ENCODE data around the gene CCNF.
"Not testable (repeated sequence)": the region's sequence is repeated elsewhere in the genome, so short reads cannot be mapped to it uniquely, and the experiment has no call there.

CCNF gene, protein sequence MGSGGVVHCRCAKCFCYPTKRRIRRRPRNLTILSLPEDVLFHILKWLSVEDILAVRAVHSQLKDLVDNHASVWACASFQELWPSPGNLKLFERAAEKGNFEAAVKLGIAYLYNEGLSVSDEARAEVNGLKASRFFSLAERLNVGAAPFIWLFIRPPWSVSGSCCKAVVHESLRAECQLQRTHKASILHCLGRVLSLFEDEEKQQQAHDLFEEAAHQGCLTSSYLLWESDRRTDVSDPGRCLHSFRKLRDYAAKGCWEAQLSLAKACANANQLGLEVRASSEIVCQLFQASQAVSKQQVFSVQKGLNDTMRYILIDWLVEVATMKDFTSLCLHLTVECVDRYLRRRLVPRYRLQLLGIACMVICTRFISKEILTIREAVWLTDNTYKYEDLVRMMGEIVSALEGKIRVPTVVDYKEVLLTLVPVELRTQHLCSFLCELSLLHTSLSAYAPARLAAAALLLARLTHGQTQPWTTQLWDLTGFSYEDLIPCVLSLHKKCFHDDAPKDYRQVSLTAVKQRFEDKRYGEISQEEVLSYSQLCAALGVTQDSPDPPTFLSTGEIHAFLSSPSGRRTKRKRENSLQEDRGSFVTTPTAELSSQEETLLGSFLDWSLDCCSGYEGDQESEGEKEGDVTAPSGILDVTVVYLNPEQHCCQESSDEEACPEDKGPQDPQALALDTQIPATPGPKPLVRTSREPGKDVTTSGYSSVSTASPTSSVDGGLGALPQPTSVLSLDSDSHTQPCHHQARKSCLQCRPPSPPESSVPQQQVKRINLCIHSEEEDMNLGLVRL

DNA sequence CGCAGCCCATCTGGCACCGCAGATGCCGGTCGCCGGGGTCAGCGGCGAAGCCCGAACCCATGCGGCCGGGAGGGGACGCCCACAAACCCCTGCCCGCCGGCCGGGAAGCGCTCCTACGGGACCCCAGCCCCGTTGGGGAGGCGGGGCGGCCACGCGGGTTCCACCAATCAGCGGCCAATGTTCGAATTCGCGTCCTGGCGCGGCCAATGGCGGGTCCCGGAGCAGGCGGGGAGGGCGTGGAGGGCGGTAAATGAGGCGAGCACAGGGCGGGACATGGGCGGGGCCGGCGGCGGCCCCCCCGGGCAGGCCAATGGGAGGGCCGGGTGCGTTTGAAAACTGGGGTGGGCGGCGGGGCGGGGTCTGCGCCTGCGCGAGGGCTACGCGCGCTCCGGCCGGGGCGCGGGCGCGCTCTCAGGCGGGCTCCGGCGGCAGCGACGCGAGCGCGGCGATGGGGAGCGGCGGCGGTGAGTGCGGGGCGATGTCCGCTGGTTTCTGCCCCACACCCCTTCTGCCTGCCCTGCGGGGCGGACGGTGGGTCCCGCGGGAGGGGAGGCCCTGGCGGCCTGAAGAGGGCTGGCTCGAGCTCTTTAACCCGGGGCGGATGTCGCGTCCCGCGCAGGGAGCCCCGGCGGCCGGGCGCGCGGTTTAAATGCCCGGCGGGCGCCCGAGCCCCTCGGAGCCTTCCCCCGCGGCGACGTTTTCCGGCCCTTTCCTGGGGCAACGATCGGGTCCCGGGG is at the start of gene CCNF:
CCNF (plus strand) TSS at position 414 of the 737 bp plus-strand sequence; CDS start at position 449, 35 bp downstream.
- DNase-seq = peak; percentile 93

DNA sequence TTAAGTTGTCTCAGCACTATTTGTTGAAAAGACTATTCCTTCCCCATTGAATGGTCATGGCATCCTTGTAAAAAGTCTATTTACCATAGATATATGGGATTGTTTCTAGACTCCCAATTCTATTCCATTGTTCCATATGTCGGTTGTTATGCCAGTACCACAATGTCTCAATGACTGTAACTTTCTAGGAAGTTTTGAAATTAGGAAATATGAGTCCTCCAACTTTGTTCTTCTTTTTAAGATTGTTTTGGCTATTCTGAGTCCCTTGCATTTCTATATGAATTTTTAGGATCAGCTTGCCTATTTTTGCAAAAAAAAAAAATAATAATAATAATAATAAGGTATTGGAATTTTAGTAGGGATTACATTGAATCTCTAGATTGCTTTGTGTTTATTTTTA is 45.7 kb upstream of the CCNF start:
- no peak for DNase-seq

DNA sequence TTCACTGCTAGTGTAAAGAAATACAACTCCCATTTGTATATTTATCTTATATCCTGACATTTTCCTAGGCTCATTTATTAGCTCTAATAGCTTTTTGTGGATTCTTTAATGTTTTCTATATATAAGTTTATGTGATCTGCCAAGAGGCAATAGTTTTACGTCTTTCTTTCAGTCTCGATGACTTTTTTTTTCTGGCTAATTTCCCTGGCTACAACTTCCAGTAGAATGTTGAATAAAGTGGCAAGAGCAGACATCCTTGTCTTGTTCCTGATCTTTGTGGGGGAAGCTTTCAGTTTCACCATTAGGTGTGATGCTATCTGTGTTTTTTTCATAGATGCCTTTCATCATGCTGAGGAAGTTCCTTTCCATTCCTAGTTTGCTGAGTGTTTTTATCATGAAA is 44.8 kb upstream of the CCNF start:
- DNase-seq = no peak

DNA sequence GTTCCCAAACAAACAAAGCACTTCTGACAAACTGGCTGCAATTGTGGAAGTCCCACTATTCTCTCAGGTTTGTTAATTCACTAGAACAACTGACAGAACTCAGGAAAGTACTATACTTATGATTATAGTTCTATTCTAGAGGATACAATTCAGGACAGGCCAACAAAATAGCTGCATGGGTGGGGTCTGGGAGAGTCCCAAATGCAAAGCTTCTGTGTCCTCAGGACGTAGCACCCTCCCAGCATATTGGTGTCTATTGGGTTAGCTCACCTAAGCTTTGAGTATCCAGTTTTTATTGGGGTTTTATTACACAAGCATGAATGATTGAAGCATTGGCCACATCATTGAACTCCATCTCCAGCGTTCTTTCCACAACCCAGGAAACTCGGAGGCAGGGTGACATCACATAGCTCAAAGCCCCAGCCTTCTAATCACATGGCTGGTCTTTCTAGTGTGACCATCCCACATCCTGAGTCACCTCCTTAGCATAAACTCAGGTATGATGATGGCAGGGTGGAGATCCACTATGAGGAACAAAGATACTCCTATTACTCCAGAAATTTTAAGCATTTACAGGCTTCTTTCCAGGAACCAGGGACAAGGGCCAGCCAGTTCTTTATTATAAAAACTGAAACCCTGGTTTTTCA is 43.9 kb upstream of the CCNF start:
- DNase-seq = no peak

DNA sequence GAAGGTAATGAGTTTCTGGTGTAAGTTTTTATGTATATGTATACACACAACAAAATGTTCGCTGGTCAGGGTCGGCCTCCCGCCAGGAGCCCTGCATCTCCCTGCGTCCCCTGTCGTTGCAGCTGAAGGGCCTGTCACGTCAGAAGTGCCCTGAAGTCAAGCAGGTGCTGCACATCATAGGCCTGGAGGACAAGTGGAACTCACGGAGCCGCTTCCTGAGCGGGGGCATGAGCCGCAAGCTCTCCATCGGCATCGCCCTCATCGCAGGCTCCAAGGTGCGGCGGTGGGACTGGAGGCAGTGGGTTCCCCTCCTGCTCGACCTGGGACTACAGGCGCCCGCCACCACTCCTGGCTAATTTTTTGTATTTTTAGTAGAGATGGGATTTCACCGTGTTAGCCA is 43.3 kb upstream of the CCNF start:
- DNase-seq = not testable (repeated sequence)

DNA sequence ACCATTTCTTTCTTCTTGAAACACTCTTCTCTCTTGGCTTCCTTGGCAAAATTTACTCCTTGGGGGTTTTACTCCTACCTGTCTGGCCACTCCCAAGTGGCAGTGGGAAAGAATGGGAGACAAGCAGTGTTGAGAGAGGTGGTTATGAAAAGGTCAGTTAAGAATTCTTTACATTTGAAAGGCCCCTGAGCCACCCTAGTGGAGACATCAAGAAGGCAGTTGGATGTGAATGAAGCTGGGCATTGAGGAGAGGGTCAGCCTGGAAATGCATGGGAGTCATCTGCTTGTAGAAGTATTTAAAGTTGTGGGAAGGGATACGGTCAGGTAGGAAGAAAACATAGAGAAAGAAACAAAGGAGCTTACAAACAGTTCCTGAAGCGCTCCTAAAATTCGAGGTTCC is 42.3 kb upstream of the CCNF start:
- no peak for DNase-seq

DNA sequence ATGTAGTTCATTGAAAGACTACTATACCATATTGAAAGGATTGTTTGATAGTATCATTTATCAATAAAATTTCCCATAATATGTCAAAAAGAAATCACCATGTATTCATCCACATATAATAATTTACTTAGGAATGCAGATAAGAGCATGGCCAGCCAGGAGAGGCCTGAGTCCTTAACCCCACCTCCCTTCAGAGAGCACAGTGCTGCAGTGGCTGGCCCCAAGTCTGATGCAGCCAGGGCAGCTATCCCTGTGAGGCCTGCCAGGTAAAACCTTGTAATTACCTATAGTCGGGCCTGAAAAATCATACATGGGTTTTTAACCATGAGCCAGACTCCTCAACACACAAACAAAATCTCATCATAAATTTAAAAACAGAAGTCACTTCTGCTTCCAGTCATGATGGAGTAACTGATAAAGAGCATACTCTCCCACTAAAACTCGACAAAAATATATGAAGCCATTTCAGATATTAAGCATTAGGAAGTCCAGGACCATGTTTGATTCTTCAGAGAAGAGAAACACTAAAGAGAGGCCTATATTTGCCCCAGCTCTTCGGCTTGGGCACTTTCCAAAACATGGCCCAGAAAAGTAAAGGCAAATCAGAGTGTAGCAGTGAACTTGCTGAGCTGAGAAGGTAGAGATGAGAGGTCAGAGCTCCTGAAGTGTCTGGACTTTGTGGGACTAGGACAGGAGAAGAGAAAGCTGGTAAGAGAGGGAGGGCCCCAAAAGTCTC is 40.9 kb upstream of the CCNF start:
- no peak for DNase-seq

DNA sequence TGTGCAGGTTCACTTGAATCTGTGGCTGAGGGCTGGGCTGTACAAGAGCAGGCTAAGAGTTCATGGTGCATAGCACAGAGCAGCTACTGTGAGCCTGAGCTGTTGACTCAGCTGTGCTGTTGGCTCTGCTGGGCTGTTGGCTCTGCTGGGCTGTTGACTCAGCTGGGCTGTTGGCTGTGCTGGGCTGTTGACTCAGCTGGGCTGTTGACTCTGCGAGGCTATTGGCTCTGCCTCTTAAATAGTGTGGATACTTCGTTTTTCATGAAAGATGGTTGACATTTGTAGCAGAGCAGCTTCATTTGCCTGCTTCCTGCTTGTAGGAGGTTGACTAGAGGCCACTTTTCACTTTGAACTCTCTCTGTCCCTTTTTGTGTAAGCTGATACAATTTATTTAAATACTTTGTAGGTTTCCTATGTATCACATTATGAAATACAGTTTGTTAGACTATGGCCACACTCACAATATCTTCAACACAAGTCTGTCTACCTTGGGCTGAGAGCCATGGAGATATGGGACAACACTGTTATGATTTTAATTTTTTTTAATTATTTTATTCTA is 40.3 kb upstream of the CCNF start:
- no peak for DNase-seq

DNA sequence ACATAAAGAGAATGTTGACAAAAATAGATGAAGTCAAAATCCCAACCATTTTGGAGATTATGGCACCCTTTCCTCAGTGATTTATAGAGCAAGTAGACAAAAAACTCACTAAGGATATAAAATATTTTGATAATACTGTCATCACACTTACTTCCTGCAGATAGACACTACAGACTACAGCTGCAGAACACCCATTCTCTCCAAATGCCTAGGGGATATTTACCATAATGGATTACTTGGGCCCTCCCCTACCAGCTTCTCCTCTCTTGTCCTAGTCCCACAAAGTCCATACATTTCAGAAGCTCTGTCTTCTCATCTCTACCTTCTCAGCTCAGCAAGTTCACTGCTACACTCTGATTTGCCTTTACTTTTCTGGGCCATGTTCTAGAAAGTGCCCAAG is 37.2 kb upstream of the CCNF start:
- no peak for DNase-seq

DNA sequence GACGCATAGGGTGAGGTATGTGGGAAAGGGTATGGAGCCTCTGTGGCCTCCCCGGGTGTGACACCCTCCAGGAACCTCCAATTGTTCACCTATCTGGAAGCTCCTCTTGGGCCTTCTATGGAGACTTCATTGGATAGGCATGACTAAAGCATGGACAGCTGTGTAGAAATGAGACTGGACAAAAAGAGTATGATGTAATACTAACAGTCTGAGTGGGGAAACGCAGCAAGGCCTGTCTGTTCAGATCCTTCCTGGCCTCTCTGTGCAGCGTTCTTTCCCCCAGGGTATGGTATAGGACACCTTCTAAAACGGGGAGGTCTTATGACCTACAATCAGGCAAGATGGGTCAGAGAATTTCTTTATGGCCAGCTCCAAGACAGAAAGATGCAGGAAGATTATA is 30.7 kb upstream of the CCNF start:
- no peak for DNase-seq

DNA sequence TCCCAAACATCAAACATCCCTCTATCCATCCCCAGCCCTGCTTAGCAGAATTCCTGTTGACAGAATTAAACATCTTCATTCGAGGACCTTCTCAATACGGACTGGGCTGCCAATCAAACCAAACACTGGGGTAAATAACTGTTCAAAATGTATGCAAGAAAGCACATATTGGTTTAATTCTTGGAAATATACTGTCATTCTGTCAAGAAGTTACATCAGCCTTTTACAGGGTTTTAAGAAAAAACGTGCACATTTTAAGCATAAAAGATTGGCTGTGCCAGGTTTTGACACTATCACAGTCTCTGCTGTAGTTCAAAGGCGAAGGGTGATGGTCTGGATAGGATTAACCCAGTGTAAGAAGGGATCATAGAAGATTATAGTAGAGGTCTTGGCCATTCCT is 25.1 kb upstream of the CCNF start:
- no peak for DNase-seq

DNA sequence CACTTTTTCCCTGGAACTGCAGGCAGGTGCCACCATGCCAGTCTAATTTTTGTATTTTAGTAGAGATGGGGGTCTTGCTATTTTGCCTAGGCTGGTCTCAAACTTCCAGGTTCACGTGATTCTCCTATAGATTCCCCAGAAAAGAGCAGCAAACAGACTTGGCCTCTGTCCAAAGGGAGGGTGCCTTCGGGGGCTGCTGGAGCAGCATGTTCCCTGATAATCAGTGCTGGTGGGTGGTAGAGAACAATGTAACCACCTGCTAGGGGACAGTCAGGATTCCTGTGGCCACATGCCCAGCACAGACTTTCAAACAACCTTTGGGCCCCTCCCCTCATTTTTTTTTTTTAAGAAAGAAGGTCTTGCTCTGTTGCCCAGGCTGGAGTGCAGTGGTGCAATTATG is 14.2 kb upstream of the CCNF start:
- no peak for DNase-seq

DNA sequence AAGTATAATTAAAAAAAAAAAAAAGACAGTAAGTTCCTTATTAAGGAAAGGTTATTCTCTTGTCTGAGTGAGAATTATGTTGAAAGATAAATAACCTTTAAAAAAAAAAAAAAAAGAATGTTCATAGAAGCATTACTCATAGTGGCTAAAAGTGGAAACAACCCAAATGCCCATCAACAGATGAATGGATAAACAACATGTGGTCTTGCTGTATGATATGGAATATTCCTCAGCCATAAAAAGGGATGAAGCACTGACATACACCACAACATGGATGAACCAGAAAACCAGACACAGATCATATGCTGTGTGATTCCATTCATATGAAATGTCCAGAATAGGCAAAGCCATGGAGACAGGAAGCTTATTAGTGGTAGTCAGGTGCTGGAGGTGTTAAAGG is 9.2 kb upstream of the CCNF start:
- no peak for DNase-seq

DNA sequence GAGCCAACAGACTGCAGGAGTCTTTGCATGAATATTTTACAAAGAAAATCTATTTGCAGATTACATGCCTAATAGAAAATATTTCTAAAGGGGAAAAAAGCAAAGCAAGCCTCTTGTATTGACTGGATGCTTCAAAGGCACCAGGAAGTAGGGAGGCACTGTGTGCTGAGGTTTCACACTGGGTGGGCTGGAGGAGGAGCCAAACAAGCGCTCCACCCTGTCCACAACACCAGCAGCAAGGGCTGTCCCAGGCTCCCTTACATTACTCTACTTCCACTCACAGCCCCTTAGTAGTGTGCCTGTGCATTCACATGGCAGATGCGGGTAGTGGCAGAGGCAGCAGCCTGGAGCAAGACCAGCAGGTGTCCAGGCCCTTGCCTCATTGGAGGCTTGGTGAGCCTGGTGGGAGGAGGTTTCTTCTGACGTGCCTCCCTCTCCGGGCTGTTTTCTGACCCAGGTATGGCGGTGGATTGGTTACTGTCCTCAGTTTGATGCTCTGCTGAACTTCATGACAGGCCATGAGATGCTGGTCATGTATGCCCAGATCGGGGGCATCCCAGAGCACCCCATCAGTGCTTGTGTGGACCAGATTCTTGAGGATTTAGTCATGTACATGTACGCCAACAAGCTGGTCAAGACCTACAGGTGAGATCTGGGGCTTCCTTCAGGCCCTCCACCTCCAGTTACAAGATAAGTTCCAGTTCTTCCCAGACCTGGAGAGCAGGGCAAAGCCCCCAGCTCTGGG is 7.0 kb upstream of the CCNF start:
- no peak for DNase-seq

DNA sequence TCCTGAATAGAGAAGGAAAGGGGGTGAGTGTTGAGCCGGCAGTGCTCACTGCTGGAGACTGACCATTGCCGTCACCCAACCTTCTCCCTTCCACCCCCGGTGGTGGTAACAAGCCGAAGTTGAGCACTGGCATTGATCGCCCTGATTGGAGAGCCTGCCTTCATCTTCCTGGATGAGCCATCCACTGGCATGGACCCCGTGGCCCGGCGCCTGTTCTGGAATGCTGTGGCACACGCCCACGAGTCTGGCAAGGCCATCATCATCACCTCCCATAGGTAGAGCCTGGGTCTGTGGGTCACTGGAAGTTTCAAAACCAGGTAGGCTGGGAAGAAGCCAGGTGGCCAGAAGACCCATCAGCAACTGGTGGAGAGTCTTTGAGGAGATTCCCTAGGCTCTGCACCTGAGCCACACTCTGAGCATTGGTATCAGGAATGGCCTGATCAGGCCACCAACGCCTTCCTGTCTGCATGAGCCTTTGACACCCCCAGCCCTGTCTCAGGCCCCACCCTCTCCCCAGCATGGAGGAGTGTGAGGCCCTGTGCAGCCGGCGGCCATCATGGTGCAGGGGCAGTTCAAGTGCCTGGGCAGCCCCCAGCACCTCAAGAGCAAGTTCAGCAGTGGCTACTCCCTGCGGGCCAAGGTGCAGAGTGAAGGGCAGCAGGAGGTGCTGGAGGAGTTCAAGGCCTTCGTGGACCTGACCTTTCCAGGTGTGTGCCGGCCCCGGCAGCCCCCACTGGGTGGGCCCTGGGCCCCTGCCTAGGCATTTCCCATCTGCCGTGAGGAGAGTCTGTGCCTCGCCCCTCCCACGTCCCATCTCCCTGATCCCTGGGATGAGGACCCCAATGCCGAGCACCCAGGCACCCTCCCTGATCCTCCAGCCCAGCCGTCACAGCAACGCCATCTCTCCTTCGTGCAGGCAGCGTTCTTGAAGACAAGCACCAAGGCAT is 4.9 kb upstream of the CCNF start:
- no peak for DNase-seq

DNA sequence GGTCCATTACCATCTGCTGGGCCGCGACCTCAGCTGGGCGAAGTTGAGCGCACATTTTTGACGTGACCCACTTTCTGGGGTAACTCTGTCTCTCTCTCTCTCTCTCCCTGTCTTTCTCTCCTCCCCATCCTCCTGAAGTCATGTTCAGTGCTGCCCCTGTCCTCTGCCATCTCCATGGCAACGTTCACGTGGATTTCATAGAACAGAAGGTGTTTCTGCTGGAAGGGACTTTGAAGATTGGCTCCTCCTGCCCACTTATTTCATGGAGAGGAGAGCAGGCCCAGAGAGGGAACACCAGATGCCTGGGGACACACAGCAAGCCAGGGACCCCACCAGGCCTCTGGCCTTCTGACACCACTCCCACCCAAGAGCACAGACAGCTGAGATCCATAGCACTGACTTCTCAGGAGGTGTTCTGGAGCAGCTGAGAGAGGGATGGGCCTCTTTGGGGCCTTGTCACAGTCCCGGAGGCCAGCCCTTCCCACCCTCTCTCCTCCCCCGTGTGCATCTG is 4.2 kb upstream of the CCNF start:
- no peak for DNase-seq

DNA sequence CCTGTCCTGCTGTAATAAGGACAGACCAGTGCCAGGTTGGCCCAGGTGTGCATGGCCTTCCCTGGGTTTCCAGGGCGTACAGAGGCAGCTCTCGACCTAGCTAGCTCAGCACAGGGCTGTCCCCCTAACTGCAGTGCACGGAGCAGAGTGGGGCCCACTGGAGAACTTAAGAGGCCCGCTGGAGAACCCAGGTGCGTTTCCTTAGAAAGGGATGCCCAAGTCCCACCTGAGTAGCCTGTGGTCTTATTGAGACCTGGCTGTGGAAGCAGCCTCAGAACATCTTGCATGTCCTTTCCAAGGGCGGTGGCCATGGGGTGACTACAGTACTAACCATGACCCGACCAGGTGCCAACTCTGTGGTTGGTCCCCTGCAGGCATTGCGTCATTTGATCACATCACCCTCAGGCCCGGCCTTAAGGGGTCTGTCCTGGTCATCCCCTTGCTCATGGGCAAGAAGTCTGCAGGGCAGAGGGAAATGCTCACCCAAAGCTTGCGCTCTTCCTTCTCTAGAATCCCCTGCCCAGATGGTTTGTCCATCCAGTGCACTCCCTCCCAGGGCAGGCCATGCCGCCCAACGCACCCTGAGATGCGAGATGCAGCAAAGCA is 3.3 kb upstream of the CCNF start:
- DNase-seq = no peak

DNA sequence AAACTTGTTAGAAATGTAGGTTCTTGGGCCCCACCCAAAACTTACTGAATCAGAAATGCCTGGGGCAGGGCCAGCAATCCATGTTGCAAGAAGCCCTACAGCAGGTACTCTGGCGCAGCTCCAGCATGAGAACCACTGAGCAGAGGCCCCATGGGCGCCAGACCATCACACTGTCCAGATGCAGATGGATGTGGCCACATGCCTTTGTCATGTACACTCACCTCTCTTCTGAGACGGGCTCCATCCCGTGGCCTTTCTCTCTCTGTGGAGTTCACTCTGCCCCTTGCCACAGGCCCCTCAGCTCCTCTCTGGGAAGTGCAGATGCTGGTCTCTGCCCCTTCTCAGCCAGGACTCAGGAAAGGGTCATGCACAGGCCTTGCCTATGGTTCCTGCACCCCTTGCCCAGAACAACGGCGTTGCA is 2.3 kb upstream of the CCNF start:
- no peak for DNase-seq

DNA sequence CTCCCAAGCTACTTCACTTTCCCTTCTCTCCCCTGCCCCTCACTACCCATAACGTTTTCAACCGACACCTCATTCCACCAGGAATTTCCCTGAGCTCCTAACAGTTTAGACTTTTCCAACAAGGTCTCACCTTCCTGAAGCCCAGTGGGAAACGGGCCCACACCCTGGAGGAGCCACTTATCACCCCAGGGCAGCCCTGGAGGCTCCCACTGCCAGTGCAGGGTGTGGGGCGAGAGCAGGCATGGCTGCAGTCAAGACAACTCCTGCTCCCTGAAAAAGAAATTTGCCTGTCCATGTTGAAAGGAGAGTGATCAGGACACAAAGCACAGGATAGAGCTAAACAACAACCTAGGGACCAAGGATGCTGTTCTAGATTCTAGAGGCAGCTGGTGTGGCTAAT is 1.7 kb upstream of the CCNF start:
- no peak for DNase-seq
